Dermis microvascular lymphatic vessel endothelial cell (primary cell): ENCODE measurements around the gene FOXB1. TPM values are rescaled to one million over a fixed set of nuclear protein-coding genes. Genes with fewer than 3 reads are reported as not detected.

Experiments used
- DNase-seq, 2 donors: peaks; one replicate each; pipeline versions ENCODE4 v3.0.0 to v3.0.0-alpha.2; 2010; ENCODE audit warnings: low read depth in 2 of 2
- total RNA-seq: library from RNA; depleted of rRNA; stranded (reverse); fragments of >200 nt; gene quantifications from 2 replicates; pipeline ENCODE4 v1.2.1, GENCODE V29; 2014

Gene FOXB1
- not detected in 2 replicates for total RNA-seq

GRCh38 chr15:60004009-60004845 lies at the start of gene FOXB1:
FOXB1 (plus strand) TSS chr15:60004311; CDS start chr15:60004964, 653 bp downstream.
- no peak for DNase-seq

- DNase-seq: no peak
Measured at GRCh38 chr15:59958288-59958687, 45.8 kb upstream of the FOXB1 start.

- DNase-seq: no peak
Measured at GRCh38 chr15:59960318-59960717, 43.8 kb upstream of the FOXB1 start.

DNA sequence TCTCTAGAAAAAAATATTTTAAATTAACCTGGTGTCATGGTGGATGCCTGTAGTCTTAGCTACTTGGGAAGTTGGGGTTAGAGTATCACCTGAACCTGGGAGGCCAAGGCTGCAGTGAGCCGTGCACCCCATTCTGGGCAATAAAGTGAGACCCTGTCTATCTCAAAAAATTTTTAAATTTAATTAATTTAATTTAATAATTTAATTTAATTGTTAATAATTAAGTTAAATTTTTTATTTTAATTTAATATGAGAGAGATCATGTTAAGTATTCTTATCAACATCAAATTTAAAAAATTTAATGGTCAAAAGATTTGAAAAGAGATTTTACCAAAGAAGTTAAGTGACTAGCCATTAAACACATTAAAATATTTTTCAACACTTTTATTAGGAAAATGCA lies 40.8 kb upstream of the FOXB1 start:
- DNase-seq: no peak

DNA sequence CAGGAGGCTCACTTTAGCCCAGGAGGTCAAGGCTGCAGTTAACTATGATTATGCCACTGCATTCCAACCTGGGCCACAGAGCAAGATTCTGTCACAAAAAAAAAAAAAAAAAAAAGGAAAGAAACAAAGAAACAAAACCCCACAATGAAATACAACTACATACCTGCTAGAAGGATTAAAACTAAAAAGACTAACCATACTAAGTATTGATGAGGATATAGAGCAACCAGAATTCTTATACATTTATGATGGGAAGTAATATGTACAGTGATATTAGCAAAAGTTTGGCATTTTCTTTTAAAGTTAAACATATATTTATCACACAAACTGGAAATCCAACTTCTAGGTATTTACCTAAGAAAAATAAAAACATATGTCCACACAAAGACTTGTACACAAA lies 40.2 kb upstream of the FOXB1 start:
- DNase-seq: no peak

GRCh38 chr15:59965741-59966140 lies 38.4 kb upstream of the FOXB1 start:
- no peak for DNase-seq

- DNase-seq: no peak
Measured at GRCh38 chr15:59966262-59966661, 37.8 kb upstream of the FOXB1 start.

- no peak for DNase-seq
Measured at GRCh38 chr15:59968314-59968713, 35.8 kb upstream of the FOXB1 start.

GRCh38 chr15:59972241-59972640 lies 31.9 kb upstream of the FOXB1 start:
- no peak for DNase-seq

GRCh38 chr15:59976480-59977271 lies 27.4 kb upstream of the FOXB1 start:
- no peak for DNase-seq

- no peak for DNase-seq
Measured at GRCh38 chr15:59991834-59992233, 12.3 kb upstream of the FOXB1 start.

DNA sequence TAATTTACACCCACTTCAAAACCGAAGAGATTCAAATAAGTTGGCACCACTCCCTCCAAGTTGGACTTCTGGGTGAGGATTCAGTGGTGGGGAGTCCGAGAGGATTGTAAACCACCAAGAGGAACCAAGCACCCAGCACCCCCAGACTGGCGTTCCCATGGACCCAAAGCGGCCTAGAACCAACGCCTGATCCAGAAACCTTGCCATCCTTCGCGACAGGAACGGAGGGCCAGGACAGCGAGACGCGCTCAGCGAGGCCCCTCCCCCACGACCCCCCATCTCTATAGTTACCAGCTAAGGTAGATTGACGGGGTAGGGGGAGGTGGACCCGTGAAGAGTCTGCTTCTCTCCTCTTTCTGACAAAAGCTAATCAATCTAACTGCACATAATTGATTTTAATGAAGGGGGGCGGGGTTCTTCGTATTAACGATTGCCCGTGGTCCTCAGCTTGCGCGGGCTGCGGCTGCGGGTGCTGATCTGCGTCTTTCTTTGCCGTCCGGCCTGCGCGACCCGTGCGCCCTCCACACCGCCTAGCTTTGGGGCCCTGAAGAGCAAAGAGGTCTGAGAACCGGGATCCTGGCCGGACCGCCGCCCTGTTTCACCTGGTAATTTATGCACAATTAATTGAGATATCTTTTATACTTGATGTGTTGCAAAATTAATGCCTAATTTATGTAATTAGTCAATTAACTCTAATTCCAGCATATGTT lies 10.9 kb upstream of the FOXB1 start:
- no peak for DNase-seq

DNA sequence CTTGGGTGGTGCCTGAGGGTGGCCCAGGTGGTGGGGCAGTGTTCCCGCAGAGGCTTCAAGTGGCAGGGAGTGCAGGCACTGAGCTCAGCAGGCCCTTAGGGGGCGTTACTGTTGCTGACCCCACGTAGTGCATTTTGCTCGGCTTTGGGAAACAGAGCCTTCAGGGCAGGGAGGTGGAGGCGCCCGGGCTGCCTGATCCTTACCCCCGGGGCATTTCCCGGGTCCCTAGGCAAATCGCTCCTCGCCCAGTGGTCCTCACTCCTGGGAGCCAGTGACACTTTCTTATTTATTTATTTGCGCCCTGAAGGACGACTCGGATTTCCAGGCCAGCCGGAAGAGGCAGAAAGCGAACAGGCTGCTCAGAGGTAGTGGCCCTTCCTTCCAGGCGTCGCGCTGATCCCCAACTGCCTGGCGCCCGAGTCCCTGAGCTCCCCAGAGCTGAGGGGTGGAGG lies 10.1 kb upstream of the FOXB1 start:
- DNase-seq: no peak

DNA sequence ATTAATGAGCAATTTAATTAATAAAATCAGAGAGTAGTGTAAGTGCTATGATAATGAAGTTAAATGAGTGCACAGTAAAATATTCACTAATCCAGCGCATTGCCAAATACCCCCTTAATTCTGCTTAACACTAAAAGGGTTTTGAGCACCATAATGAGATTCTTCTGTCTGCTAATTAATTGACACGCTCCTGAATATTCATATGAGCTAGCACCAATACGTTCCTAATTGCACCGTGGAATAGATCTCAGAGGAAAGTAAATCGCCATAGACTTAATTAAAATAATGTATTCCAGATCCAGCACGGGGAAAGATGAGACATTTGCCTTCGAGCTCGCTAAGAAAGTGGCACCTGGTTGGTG lies 9.6 kb upstream of the FOXB1 start:
- no peak for DNase-seq

- no peak for DNase-seq
Measured at GRCh38 chr15:59994888-59995557, 9.1 kb upstream of the FOXB1 start.

DNA sequence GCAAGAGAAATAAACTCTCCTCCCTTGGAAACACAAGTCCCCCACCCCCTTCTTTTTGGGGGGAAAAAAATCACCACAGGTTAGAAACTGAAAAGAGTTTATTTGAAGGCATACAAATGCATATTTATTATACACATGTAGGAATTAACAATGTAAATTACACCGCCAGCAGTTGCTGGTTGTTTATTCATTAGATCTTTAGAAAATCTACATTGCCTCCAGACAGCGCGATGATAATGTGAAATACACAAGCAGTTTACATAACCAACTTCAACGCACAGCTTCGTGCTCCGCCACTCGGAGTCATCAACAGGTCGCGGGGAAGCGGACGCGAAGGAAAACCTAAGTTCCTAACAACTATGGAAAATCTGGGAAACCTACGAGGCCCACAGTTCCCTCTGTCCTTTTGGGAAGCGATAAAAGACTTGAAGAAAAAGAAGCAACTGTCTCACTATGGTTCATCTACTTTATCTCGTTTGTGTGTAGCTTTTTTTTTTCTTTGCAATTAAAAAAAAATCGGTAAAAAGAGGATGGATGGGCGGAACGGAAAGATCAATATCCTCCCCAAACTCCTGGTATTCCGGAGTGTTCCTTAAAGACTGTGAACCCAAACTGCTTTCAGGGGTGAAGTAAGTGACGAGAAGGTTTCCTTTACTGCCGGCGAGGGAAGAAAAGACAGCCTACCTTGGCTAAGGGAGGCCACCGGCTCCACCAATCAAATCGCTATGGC lies 8.4 kb upstream of the FOXB1 start:
- DNase-seq: no peak

DNA sequence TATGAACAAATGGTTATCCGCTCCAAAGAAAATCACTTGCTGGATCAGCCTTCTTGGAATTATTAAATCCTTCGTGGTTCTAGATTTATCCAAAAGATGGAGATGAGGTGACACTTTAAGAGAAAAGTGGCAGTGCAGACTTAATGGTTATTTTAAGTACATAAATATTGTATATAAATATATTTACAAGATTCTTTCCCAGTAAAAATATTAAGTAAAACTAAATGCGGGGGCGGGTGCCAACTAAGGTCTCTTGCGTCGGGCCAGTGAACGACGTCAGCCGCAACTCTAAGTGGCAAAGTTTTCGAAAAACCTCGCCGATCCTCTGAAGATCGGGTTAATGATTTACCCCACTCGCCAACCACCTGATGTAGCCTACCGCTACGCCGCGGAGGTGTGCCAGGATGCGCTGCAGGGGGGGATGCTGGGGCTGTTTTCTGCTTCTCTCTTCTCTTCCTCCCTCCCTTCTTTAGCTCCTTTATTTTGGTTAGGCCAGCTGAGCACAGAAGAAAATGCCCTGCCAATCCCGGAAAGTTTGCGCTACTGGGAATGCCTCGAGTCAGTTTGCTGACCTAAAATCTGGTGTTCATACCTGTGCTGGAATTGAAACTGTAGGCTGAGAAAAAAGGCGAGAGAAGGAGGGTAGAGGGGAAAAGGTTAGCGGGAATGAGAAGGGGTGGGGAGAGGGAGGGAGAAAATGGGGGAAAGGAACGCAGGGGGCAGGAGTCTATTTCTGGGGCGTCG lies 7.6 kb upstream of the FOXB1 start:
- DNase-seq: no peak

GRCh38 chr15:59997070-59997701 lies 6.9 kb upstream of the FOXB1 start:
- no peak for DNase-seq

- no peak for DNase-seq
Measured at GRCh38 chr15:59998305-59998949, 5.7 kb upstream of the FOXB1 start.
